HG03575 (cell line): ENCODE measurements around the gene DNAJC5G.
"Not testable (repeated sequence)": the region's sequence is repeated elsewhere in the genome, so short reads cannot be mapped to it uniquely, and the experiment has no call there.

ENCODE experiments used
- ATAC-seq: cut with Tn5 transposase; IDR thresholded peaks from one replicate; pipeline ENCODE4 v1.9.1; 2021; ENCODE audit not compliant: unreplicated experiment, insufficient number of reproducible peaks, low FRiP score; ENCODE audit errors: extremely low read depth

Gene DNAJC5G

GRCh38 chr2:27272537-27273522 is 2.4 kb upstream of the DNAJC5G start:
- not testable (repeated sequence) for ATAC-seq

GRCh38 chr2:27278010-27278409 is 2.8 kb downstream of the DNAJC5G start:
- ATAC-seq: no peak

GRCh38 chr2:27280826-27281225 is 5.6 kb downstream of the DNAJC5G start:
- no peak for ATAC-seq

- ATAC-seq: no peak
Observed at GRCh38 chr2:27281442-27281841, 6.2 kb downstream of the DNAJC5G start.

GRCh38 chr2:27281855-27282559 is 6.8 kb downstream of the DNAJC5G start, which contains the start of gene TRIM54:
Gene TRIM54 (plus strand): TSS chr2:27282429. CDS start chr2:27282732, 303 bp downstream.
- no peak for ATAC-seq

GRCh38 chr2:27282892-27283291 is 7.7 kb downstream of the DNAJC5G start:
- no peak for ATAC-seq

- no peak for ATAC-seq
Observed at GRCh38 chr2:27284996-27285395, 9.8 kb downstream of the DNAJC5G start.

- no peak for ATAC-seq
Observed at GRCh38 chr2:27285481-27285880, 10.2 kb downstream of the DNAJC5G start.

GRCh38 chr2:27288610-27289009 is 13.4 kb downstream of the DNAJC5G start:
- no peak for ATAC-seq

- ATAC-seq: no peak
Observed at GRCh38 chr2:27290549-27290948, 15.3 kb downstream of the DNAJC5G start.

GRCh38 chr2:27291865-27292264 is 16.6 kb downstream of the DNAJC5G start:
- no peak for ATAC-seq

GRCh38 chr2:27294928-27295327 is 19.7 kb downstream of the DNAJC5G start:
- no peak for ATAC-seq

- ATAC-seq: no peak
Observed at GRCh38 chr2:27296481-27296880, 21.2 kb downstream of the DNAJC5G start.

- no peak for ATAC-seq
Observed at GRCh38 chr2:27297195-27297594, 22.0 kb downstream of the DNAJC5G start.

- ATAC-seq: no peak
Observed at GRCh38 chr2:27298391-27299080, 23.3 kb downstream of the DNAJC5G start.

- ATAC-seq: not testable (repeated sequence)
Observed at GRCh38 chr2:27300606-27301005, 25.4 kb downstream of the DNAJC5G start.

- no peak for ATAC-seq
Observed at GRCh38 chr2:27303093-27304025, 28.1 kb downstream of the DNAJC5G start.

- ATAC-seq: no peak
Observed at GRCh38 chr2:27304488-27305240, 29.4 kb downstream of the DNAJC5G start.
